ENCODE measurements around the gene MMP25. TPM values are rescaled to one million over a fixed set of nuclear protein-coding genes. Genes with fewer than 3 reads are reported as not detected.
A peak's percentile ranks its signal among the peaks of the same experiment; 100 is the strongest.

Gene MMP25
- total RNA-seq, 1 experiment from 2014 or later = 49.0 TPM

DNA sequence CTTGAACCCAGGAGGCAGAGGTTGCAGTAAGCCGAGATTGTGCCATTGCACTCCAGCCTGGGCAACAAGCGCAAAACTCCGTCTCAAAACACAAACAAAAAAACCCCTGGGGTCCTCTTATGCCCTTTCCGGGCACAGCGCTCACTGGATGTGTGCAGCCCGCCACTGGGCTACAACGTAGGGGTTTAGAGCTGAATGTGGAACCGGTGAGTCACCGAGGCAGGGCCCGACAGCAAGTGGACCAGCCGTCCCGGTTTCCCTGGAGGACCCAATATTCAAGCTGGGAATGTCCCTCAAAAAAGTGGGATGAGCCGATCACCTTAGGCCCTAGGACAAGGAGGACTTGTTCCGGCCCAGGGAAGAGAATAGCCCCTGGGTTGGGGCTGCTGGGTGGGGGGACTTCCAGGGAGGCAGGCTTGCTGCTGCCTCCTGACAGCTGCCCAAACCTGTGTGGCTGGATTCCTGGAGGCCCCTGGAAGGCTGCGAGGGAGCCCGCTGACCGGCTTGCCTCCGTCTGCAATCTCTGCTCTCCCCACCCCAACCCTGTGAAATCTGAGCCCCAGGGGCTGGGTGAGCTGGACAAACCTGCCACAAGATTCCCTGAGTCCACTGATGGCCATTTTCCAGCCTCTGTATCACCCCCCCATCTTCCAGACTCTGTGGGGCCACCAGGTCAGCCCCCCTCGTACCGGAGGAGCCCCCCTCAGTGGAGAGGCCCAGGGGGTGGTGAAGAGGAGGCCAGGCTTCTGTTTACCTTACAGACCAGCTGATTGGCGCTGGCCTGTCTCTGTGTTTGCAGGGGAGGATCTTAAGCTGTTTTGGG is 36.6 kb upstream of the MMP25 start (continued):
- TF ChIP-seq ARID4B (CRISPR knock-in tag; IDR thresholded peaks at IDR 0.05; ENCODE audit: borderline replicate concordance) = no peak
- TF ChIP-seq, protein P1, sequence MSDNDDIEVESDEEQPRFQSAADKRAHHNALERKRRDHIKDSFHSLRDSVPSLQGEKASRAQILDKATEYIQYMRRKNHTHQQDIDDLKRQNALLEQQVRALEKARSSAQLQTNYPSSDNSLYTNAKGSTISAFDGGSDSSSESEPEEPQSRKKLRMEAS (CRISPR knock-in tag; IDR thresholded peaks at IDR 0.05) = peak; percentile 64; the same call in 1 of the 2 replicates
- peak; percentile 34; the same call in 1 of the 2 replicates for TF ChIP-seq FOXP1 (CRISPR knock-in tag; IDR thresholded peaks at IDR 0.05; ENCODE audit: borderline replicate concordance)
- TF ChIP-seq ZNF121 (CRISPR knock-in tag; IDR thresholded peaks at IDR 0.05) = 0 out of 2 replicates have a peak, but pooled peaks have one; percentile 25
- TF ChIP-seq NFYB (CRISPR knock-in tag; conservative IDR thresholded peaks at IDR 0.05; ENCODE audit: low read depth) = no peak
- TF ChIP-seq ZNF416 (CRISPR knock-in tag; IDR thresholded peaks at IDR 0.05) = peak; percentile 55; the same call in 1 of the 2 replicates
- peak; percentile 41; the same call in 1 of the 2 replicates for TF ChIP-seq FOXK1 (CRISPR knock-in tag; IDR thresholded peaks at IDR 0.05)
- no peak for TF ChIP-seq ZNF317 (CRISPR knock-in tag; IDR thresholded peaks at IDR 0.05; ENCODE audit: borderline replicate concordance, low read depth)
- TF ChIP-seq TEAD1 (CRISPR knock-in tag; IDR thresholded peaks at IDR 0.05) = peak; percentile 83; the same call in 1 of the 2 replicates
- TF ChIP-seq SP1 (CRISPR knock-in tag; conservative IDR thresholded peaks at IDR 0.05) = peak; percentile 73
- TF ChIP-seq CREM (CRISPR knock-in tag; IDR thresholded peaks at IDR 0.05) = 0 out of 2 replicates have a peak, but pooled peaks have one; percentile 56

GRCh38 chr16:3010510-3010909 is 35.9 kb upstream of the MMP25 start:
- peaks cover 3% of the 10 kb centered on the region; the same call in 1 of the 2 replicates for H3K27me3 Mint-ChIP-seq (ENCODE audit: low read depth)
- H3K4me3 Mint-ChIP-seq = peak overlapping the region; percentile 74
- ChIA-PET CTCF (interaction anchor here (1.2 to 13.4 kb wide), 6 partner anchors 9 to 98 kb away, joined by 4 to 360 read pairs (median 6); partner anchors contain the start of genes CLDN6, HCFC1R1, PAQR4 and THOC6), POLR2A (interaction anchor here (0.6 to 13.9 kb wide), 10 partner anchors 11 to 860 kb away, joined by 3 to 502 read pairs (median 4); partner anchors contain the start of genes CLDN6, HCFC1R1, THOC6 and TNFRSF12A)
- no peaks in the 10 kb centered on the region for H3K9me3 Mint-ChIP-seq
- peaks cover 7% of the 10 kb centered on the region for H3K36me3 Mint-ChIP-seq
- no peak for ATAC-seq
- peaks cover 80% of the 10 kb centered on the region for H3K4me1 Mint-ChIP-seq
- DNase-seq (ENCODE audit: low spot score) = no peak
- TF ChIP-seq ZNF121 (CRISPR knock-in tag; IDR thresholded peaks at IDR 0.05) = peak; percentile 70
- TF ChIP-seq PRRX2 (CRISPR knock-in tag; IDR thresholded peaks at IDR 0.05) = no peak
- TF ChIP-seq ZNF219 (CRISPR knock-in tag; IDR thresholded peaks at IDR 0.05; ENCODE audit: borderline replicate concordance) = no peak
- no peak for TF ChIP-seq ZNF416 (CRISPR knock-in tag; IDR thresholded peaks at IDR 0.05)
- peak overlapping the region; percentile 100 for H3K27ac Mint-ChIP-seq

- ChIA-PET POLR2A (interaction anchor here (0.7 to 13.9 kb wide), 7 partner anchors 8 to 86 kb away, joined by 3 to 502 read pairs (median 6); partner anchors contain the start of genes CLDN6, HCFC1R1, PKMYT1 and THOC6), CTCF (interaction anchor here (0.6 to 13.4 kb wide), 9 partner anchors 8 to 162 kb away, joined by 3 to 360 read pairs (median 7); partner anchors contain the start of genes CLDN6, HCFC1R1, PAQR4 and THOC6)
- no peaks in the 10 kb centered on the region for H3K9me3 Mint-ChIP-seq
- peak overlapping the region; percentile 69 for H3K27ac Mint-ChIP-seq
- H3K4me3 Mint-ChIP-seq = peak overlapping the region; percentile 70
- 0 out of 2 replicates have a peak, but pooled peaks have one; percentile 0 for ATAC-seq
- H3K36me3 Mint-ChIP-seq = peaks cover 21% of the 10 kb centered on the region
- peaks cover 78% of the 10 kb centered on the region for H3K4me1 Mint-ChIP-seq
- DNase-seq (ENCODE audit: low spot score) = peak; percentile 76
- TF ChIP-seq SP1 (CRISPR knock-in tag; conservative IDR thresholded peaks at IDR 0.05) (no peak), ZNF138 (CRISPR knock-in tag; conservative IDR thresholded peaks at IDR 0.05) (0 out of 2 replicates have a peak, but pooled peaks have one; percentile 45)
- TF ChIP-seq, protein P2, sequence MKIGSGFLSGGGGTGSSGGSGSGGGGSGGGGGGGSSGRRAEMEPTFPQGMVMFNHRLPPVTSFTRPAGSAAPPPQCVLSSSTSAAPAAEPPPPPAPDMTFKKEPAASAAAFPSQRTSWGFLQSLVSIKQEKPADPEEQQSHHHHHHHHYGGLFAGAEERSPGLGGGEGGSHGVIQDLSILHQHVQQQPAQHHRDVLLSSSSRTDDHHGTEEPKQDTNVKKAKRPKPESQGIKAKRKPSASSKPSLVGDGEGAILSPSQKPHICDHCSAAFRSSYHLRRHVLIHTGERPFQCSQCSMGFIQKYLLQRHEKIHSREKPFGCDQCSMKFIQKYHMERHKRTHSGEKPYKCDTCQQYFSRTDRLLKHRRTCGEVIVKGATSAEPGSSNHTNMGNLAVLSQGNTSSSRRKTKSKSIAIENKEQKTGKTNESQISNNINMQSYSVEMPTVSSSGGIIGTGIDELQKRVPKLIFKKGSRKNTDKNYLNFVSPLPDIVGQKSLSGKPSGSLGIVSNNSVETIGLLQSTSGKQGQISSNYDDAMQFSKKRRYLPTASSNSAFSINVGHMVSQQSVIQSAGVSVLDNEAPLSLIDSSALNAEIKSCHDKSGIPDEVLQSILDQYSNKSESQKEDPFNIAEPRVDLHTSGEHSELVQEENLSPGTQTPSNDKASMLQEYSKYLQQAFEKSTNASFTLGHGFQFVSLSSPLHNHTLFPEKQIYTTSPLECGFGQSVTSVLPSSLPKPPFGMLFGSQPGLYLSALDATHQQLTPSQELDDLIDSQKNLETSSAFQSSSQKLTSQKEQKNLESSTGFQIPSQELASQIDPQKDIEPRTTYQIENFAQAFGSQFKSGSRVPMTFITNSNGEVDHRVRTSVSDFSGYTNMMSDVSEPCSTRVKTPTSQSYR (CRISPR knock-in tag; IDR thresholded peaks at IDR 0.05) = peak; percentile 75; the same call in 1 of the 2 replicates
- H3K27me3 Mint-ChIP-seq (ENCODE audit: low read depth) = peaks cover 3% of the 10 kb centered on the region; the same call in 1 of the 2 replicates
These were observed 34.1 kb upstream of the MMP25 start for GRCh38 chr16:3012246-3012645.

All from WTC11 (cell line).